ENCODE results near the gene FCRL3. TPM values are rescaled to one million over a fixed set of nuclear protein-coding genes. Genes with fewer than 3 reads are reported as not detected.
A peak's percentile ranks its signal among the peaks of the same experiment; 100 is the strongest.

FCRL3 gene
- total RNA-seq, 1 experiment from 2014 or later = not detected

DNA sequence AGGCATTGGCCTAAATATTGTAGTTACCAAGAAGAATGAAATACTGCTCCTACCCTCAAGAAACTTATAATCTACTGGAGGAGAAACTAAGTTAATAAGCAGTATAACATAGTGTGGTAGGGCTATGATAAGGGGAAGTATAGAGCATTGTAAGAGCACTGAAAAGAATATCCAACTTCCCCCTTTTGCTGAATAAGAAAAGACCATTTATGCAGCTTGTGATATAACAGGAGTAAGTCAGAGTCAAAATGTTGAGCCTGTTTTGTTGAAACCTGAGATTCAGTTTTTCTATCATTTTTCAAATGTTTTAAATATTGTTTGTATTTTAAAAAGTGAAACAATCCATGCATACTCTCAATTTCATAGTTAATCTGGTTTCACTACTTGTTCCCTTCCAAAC lies 54.4 kb downstream of the FCRL3 start:
- Histone ChIP-seq H3K36me3 (replicated peaks; ENCODE audit: control insufficient read depth, insufficient read depth, low read length) (no peaks in the 10 kb centered on the region), H3K4me3 (ENCODE audit: insufficient read depth, low read depth, low read length) (no peak overlapping the region), H3K27me3 (ENCODE audit: control insufficient read depth, insufficient read depth, low read length) (no peaks in the 10 kb centered on the region; the same call in 1 of the 2 replicates)
- no peak for DNase-seq

GRCh38 chr1:157641177-157641576 lies 59.4 kb downstream of the FCRL3 start:
- Histone ChIP-seq H3K27me3 (ENCODE audit: control insufficient read depth, insufficient read depth, low read length) (no peaks in the 10 kb centered on the region), H3K36me3 (replicated peaks; ENCODE audit: control insufficient read depth, insufficient read depth, low read length) (no peaks in the 10 kb centered on the region), H3K4me3 (ENCODE audit: insufficient read depth, low read depth, low read length) (no peak overlapping the region)
- peak; percentile 4 for DNase-seq

GRCh38 chr1:157639800-157640199 lies 60.8 kb downstream of the FCRL3 start:
- DNase-seq = no peak
- H3K4me3 ChIP-seq (ENCODE audit: insufficient read depth, low read depth, low read length) = no peak overlapping the region
- H3K27me3 ChIP-seq (ENCODE audit: control insufficient read depth, insufficient read depth, low read length) = no peaks in the 10 kb centered on the region

DNA sequence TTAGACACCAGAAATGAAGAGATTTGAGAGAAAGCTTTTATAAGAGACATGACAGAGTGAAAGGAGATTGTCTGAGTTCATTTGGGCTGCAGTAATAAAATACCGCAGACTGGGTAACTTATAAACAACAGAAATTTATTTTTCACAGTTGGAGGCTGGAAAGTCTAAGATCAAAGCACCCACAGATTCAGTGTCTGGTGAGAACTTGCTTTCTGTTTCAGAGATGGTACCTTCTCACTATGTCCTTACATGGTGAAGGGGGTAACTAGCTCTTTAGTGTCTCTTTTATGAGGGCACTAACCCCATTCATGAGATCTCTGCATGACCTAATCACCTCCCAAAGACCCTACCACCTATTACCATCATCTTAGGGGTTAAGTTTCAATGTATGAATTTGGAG lies 71.8 kb downstream of the FCRL3 start:
- Histone ChIP-seq H3K36me3 (replicated peaks; ENCODE audit: control insufficient read depth, insufficient read depth, low read length) (no peaks in the 10 kb centered on the region), H3K4me3 (ENCODE audit: insufficient read depth, low read depth, low read length) (no peak overlapping the region), H3K27me3 (ENCODE audit: control insufficient read depth, insufficient read depth, low read length) (no peaks in the 10 kb centered on the region)
- DNase-seq = no peak

More at GRCh38 chr1:157639800-157640199, 60.8 kb downstream of the FCRL3 start:
- no peaks in the 10 kb centered on the region for H3K36me3 ChIP-seq (replicated peaks; ENCODE audit: control insufficient read depth, insufficient read depth, low read length)

Other genes with a start within 250 kb of the FCRL3 start
- 0.14 TPM in 1 of 2 replicates, not detected in the other for gene FCRL5, start 148.3 kb downstream of the FCRL3 start, total RNA-seq (2014; rRNA removed; shearing (Covaris generic))
- gene FCRL4, start 102.7 kb downstream of the FCRL3 start, total RNA-seq (2014; rRNA removed; shearing (Covaris generic)) = not detected in 2 replicates
- not detected in 2 replicates for gene FCRL2, start 76.4 kb upstream of the FCRL3 start, total RNA-seq (2014; rRNA removed; shearing (Covaris generic))
- gene FCRL1, start 119.4 kb upstream of the FCRL3 start, total RNA-seq (2014; rRNA removed; shearing (Covaris generic)) = not detected in 2 replicates
- not detected in 2 replicates for gene CD5L, start 141.0 kb upstream of the FCRL3 start, total RNA-seq (2014; rRNA removed; shearing (Covaris generic))

Measured in H7 (cell line).